WTC11 (cell line): ENCODE data around the gene NOX3. TPM values are rescaled to one million over a fixed set of nuclear protein-coding genes. Genes with fewer than 3 reads are reported as not detected.

Source experiments
- ATAC-seq: fragments of 200-7000 bp; cut with Tn5 transposase; 2 replicates; pipeline ENCODE4 v1.10.0; 2021; ENCODE audit warnings: mild to moderate bottlenecking, moderate library complexity
- CTCF ChIA-PET: fragments of 300-600 bp; sonication (Branson Sonifier 250); formaldehyde crosslinking; loops from one replicate; lab custom pipeline; 2021; ENCODE audit warnings: antibody characterized with exemption; lab: Charles Lee
- POLR2A ChIA-PET: fragments of 350-600 bp; sonication (Branson Sonifier 250); formaldehyde crosslinking; loops from one replicate; lab custom pipeline; 2021; ENCODE audit warnings: antibody characterized with exemption; lab: Charles Lee
- DNase-seq: peaks from one replicate; pipeline ENCODE4 v3.0.0; 2021; ENCODE audit warnings: low spot score
- H3K27ac Mint-ChIP-seq: 2 replicates; pipeline ENCODE4 v1.8.0; 2021; ENCODE audit warnings: mixed read lengths
- H3K27me3 Mint-ChIP-seq: 2 replicates; pipeline ENCODE4 v1.8.0; 2021; ENCODE audit warnings: low read depth, mild to moderate bottlenecking, moderate library complexity, mixed read lengths
- H3K36me3 Mint-ChIP-seq: 2 replicates; pipeline ENCODE4 v1.8.0; 2021; ENCODE audit warnings: mixed read lengths
- H3K4me1 Mint-ChIP-seq: 2 replicates; pipeline ENCODE4 v1.8.0; 2022; ENCODE audit warnings: mixed read lengths
- H3K4me3 Mint-ChIP-seq: 2 replicates; pipeline ENCODE4 v1.8.0; 2021; ENCODE audit warnings: mild to moderate bottlenecking, moderate library complexity, mixed read lengths
- H3K9me3 Mint-ChIP-seq: 2 replicates; pipeline ENCODE4 v1.8.0; 2021; ENCODE audit warnings: mixed read lengths
- CREB1 ChIP-seq: sonication (generic); formaldehyde crosslinking; IDR thresholded peaks from 2 replicates; pipeline ENCODE4 v1.8.0; 2023; ENCODE audit warnings: mild to moderate bottlenecking, missing genetic modification reagents
- GABPB1 ChIP-seq: sonication (generic); formaldehyde crosslinking; IDR thresholded peaks from 2 replicates; pipeline ENCODE4 v1.8.1; 2023; ENCODE audit warnings: mild to moderate bottlenecking, missing genetic modification reagents
- HMGA2 ChIP-seq: fragments of 250-450 bp; sonication (Bioruptor Pico); IDR thresholded peaks from 2 replicates; pipeline ENCODE4 v1.4.0; 2021; ENCODE audit warnings: mild to moderate bottlenecking, moderate library complexity
- NR3C1 ChIP-seq: sonication (generic); formaldehyde crosslinking; conservative IDR thresholded peaks from 2 replicates; pipeline ENCODE4 v1.8.1; 2023; ENCODE audit warnings: low read depth, mild to moderate bottlenecking, missing genetic modification reagents
- RORB ChIP-seq: fragments of 250-450 bp; sonication (Bioruptor Pico); IDR thresholded peaks from 2 replicates; pipeline ENCODE4 v1.9.0; 2021; ENCODE audit warnings: mild to moderate bottlenecking
- SMAD3 ChIP-seq: sonication (generic); formaldehyde crosslinking; IDR thresholded peaks from 2 replicates; pipeline ENCODE4 v1.8.0; 2022; ENCODE audit warnings: missing genetic modification reagents, mild to moderate bottlenecking, borderline replicate concordance
- ZBTB21 ChIP-seq: sonication (generic); formaldehyde crosslinking; IDR thresholded peaks from 2 replicates; pipeline ENCODE4 v1.8.1; 2023; ENCODE audit warnings: mild to moderate bottlenecking, missing genetic modification reagents, borderline replicate concordance
- ZNF317 ChIP-seq: sonication (generic); formaldehyde crosslinking; IDR thresholded peaks from 2 replicates; pipeline ENCODE4 v1.8.1; 2023; ENCODE audit warnings: low read depth, mild to moderate bottlenecking, moderate library complexity, missing genetic modification reagents, borderline replicate concordance
- ZNF416 ChIP-seq: fragments of 250-450 bp; sonication (Bioruptor Pico); IDR thresholded peaks from 2 replicates; pipeline ENCODE4 v1.9.0; 2021; ENCODE audit warnings: mild to moderate bottlenecking, inconsistent platforms
- ZNF423 ChIP-seq: fragments of 250-450 bp; sonication (Bioruptor Pico); IDR thresholded peaks from 2 replicates; pipeline ENCODE4 v2.1.2; 2022; ENCODE audit warnings: mild to moderate bottlenecking, moderate library complexity
- total RNA-seq: library from RNA; stranded (reverse); gene quantifications from 3 replicates; pipeline ENCODE4 v1.2.3, GENCODE V29; 2021
- TF ChIP-seq, protein P1 (sequence below): fragments of 250-450 bp; sonication (Bioruptor Pico); IDR thresholded peaks from 2 replicates; pipeline ENCODE4 v1.8.0; 2021; ENCODE audit warnings: mild to moderate bottlenecking
- TF ChIP-seq, protein P2 (sequence below): sonication (generic); formaldehyde crosslinking; IDR thresholded peaks from 2 replicates; pipeline ENCODE4 v1.8.0; 2022; ENCODE audit warnings: missing genetic modification reagents
- TF ChIP-seq, protein P3 (sequence below): sonication (generic); formaldehyde crosslinking; IDR thresholded peaks from 2 replicates; pipeline ENCODE4 v1.8.0; 2023; ENCODE audit warnings: missing genetic modification reagents
- TF ChIP-seq, protein P4 (sequence below): sonication (generic); formaldehyde crosslinking; IDR thresholded peaks from 2 replicates; pipeline ENCODE4 v1.8.1; 2023; ENCODE audit warnings: mild to moderate bottlenecking, missing genetic modification reagents
- TF ChIP-seq, protein P5 (sequence below): sonication (generic); formaldehyde crosslinking; IDR thresholded peaks from 2 replicates; pipeline ENCODE4 v1.8.1; 2022; ENCODE audit warnings: missing genetic modification reagents, borderline replicate concordance
- TF ChIP-seq, protein P6 (sequence below): fragments of 250-450 bp; sonication (Bioruptor Pico); conservative IDR thresholded peaks from 2 replicates; pipeline ENCODE4 v1.9.0; 2021; ENCODE audit warnings: mild to moderate bottlenecking
- TF ChIP-seq, protein P7 (sequence below): sonication (generic); formaldehyde crosslinking; IDR thresholded peaks from 2 replicates; pipeline ENCODE4 v1.8.1; 2023; ENCODE audit warnings: mild to moderate bottlenecking, missing genetic modification reagents

NOX3 gene
- total RNA-seq, 1 experiment from 2014 or later, result not detected

DNA sequence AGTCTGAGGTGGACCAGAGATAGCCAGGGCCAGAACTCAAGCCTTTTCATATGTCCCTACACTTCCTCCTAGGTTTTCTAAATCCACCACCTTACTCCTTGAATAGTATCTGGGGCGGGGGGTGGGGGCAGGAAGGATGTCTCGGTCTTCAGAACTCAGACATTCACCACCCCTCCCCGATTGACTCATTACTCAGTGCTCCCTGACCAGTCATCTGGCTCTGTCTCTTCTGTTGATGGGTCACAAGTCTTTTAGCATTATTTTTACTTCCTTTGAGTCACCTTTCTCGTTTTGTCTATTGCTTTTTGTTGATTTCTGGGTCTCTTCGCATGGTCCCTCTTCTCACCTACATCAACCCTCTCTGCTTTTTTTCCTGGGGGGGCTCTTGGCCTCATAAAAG lies 23.3 kb downstream of the NOX3 start:
- Mint-ChIP-seq H3K36me3 (no peaks in the 10 kb centered on the region), H3K27me3 (no peaks in the 10 kb centered on the region), H3K9me3 (no peaks in the 10 kb centered on the region), H3K4me3 (no peak overlapping the region), H3K4me1 (peaks cover 9% of the 10 kb centered on the region), H3K27ac (no peak overlapping the region)
- DNase-seq, result no peak
- ChIA-PET CTCF (no interaction called here), POLR2A (no interaction called here)
- TF ChIP-seq, protein P1, sequence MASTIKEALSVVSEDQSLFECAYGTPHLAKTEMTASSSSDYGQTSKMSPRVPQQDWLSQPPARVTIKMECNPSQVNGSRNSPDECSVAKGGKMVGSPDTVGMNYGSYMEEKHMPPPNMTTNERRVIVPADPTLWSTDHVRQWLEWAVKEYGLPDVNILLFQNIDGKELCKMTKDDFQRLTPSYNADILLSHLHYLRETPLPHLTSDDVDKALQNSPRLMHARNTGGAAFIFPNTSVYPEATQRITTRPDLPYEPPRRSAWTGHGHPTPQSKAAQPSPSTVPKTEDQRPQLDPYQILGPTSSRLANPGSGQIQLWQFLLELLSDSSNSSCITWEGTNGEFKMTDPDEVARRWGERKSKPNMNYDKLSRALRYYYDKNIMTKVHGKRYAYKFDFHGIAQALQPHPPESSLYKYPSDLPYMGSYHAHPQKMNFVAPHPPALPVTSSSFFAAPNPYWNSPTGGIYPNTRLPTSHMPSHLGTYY (CRISPR knock-in tag), result no peak
- no peak for TF ChIP-seq RORB (CRISPR knock-in tag)
- TF ChIP-seq, protein P2, sequence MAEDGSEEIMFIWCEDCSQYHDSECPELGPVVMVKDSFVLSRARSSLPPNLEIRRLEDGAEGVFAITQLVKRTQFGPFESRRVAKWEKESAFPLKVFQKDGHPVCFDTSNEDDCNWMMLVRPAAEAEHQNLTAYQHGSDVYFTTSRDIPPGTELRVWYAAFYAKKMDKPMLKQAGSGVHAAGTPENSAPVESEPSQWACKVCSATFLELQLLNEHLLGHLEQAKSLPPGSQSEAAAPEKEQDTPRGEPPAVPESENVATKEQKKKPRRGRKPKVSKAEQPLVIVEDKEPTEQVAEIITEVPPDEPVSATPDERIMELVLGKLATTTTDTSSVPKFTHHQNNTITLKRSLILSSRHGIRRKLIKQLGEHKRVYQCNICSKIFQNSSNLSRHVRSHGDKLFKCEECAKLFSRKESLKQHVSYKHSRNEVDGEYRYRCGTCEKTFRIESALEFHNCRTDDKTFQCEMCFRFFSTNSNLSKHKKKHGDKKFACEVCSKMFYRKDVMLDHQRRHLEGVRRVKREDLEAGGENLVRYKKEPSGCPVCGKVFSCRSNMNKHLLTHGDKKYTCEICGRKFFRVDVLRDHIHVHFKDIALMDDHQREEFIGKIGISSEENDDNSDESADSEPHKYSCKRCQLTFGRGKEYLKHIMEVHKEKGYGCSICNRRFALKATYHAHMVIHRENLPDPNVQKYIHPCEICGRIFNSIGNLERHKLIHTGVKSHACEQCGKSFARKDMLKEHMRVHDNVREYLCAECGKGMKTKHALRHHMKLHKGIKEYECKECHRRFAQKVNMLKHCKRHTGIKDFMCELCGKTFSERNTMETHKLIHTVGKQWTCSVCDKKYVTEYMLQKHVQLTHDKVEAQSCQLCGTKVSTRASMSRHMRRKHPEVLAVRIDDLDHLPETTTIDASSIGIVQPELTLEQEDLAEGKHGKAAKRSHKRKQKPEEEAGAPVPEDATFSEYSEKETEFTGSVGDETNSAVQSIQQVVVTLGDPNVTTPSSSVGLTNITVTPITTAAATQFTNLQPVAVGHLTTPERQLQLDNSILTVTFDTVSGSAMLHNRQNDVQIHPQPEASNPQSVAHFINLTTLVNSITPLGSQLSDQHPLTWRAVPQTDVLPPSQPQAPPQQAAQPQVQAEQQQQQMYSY (CRISPR knock-in tag), result no peak
- no peak for TF ChIP-seq HMGA2 (CRISPR knock-in tag)
- TF ChIP-seq NR3C1, result no peak
- TF ChIP-seq ZNF416 (CRISPR knock-in tag), result no peak
- TF ChIP-seq GABPB1 (CRISPR knock-in tag), result no peak
- TF ChIP-seq, protein P3, sequence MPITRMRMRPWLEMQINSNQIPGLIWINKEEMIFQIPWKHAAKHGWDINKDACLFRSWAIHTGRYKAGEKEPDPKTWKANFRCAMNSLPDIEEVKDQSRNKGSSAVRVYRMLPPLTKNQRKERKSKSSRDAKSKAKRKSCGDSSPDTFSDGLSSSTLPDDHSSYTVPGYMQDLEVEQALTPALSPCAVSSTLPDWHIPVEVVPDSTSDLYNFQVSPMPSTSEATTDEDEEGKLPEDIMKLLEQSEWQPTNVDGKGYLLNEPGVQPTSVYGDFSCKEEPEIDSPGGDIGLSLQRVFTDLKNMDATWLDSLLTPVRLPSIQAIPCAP (CRISPR knock-in tag), result no peak
- TF ChIP-seq, protein P4, sequence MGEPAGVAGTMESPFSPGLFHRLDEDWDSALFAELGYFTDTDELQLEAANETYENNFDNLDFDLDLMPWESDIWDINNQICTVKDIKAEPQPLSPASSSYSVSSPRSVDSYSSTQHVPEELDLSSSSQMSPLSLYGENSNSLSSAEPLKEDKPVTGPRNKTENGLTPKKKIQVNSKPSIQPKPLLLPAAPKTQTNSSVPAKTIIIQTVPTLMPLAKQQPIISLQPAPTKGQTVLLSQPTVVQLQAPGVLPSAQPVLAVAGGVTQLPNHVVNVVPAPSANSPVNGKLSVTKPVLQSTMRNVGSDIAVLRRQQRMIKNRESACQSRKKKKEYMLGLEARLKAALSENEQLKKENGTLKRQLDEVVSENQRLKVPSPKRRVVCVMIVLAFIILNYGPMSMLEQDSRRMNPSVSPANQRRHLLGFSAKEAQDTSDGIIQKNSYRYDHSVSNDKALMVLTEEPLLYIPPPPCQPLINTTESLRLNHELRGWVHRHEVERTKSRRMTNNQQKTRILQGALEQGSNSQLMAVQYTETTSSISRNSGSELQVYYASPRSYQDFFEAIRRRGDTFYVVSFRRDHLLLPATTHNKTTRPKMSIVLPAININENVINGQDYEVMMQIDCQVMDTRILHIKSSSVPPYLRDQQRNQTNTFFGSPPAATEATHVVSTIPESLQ, result no peak
- no peak for TF ChIP-seq ZNF423 (CRISPR knock-in tag)
- no peak for TF ChIP-seq ZNF317 (CRISPR knock-in tag)
- TF ChIP-seq, protein P5, sequence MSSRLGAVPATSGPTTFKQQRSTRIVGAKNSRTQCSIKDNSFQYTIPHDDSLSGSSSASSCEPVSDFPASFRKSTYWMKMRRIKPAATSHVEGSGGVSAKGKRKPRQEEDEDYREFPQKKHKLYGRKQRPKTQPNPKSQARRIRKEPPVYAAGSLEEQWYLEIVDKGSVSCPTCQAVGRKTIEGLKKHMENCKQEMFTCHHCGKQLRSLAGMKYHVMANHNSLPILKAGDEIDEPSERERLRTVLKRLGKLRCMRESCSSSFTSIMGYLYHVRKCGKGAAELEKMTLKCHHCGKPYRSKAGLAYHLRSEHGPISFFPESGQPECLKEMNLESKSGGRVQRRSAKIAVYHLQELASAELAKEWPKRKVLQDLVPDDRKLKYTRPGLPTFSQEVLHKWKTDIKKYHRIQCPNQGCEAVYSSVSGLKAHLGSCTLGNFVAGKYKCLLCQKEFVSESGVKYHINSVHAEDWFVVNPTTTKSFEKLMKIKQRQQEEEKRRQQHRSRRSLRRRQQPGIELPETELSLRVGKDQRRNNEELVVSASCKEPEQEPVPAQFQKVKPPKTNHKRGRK, result no peak
- TF ChIP-seq CREB1 (CRISPR knock-in tag), result no peak
- no peak for TF ChIP-seq SMAD3 (CRISPR knock-in tag)
- TF ChIP-seq, protein P6, sequence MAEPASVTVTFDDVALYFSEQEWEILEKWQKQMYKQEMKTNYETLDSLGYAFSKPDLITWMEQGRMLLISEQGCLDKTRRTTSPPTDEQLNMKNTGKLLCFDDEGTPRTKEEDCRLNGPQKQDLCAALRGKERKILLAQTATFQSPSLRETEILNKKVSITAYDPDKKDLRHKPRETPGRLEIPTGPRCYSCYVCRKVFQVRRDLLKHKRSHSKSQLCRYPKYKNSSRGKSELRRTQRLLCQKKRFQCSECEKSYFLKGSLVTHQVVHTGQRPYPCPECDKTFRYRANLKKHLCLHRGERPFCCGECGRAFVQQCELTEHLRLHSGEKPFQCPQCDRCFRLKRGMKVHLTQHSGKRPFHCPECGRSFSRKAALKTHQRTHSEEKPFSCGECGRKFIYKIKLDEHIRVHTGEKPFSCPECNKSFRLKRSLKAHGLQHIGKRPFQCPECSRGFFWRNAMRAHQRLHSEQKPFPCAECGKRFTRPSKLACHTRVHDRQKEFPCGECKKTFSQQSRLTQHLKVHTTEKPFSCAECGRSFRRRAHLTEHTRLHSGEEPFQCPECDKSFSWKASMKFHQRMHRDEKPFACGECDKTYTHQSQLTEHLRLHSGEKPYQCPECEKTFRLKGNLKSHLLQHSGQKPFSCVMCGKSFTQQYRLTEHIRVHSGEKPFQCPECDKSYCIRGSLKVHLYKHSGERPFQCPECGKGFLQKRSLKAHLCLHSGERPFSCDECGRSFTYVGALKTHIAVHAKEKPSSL (CRISPR knock-in tag), result no peak
- TF ChIP-seq, protein P7, sequence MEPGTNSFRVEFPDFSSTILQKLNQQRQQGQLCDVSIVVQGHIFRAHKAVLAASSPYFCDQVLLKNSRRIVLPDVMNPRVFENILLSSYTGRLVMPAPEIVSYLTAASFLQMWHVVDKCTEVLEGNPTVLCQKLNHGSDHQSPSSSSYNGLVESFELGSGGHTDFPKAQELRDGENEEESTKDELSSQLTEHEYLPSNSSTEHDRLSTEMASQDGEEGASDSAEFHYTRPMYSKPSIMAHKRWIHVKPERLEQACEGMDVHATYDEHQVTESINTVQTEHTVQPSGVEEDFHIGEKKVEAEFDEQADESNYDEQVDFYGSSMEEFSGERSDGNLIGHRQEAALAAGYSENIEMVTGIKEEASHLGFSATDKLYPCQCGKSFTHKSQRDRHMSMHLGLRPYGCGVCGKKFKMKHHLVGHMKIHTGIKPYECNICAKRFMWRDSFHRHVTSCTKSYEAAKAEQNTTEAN (CRISPR knock-in tag), result no peak
- TF ChIP-seq ZBTB21, result no peak
- no peak for ATAC-seq
